Activated gamma-delta T cell treated with Interleukin-2 at 50 U/mL for 16 hours (primary cell): ENCODE results near the gene SMARCA4.
"Not testable (repeated sequence)": the region's sequence is repeated elsewhere in the genome, so short reads cannot be mapped to it uniquely, and the experiment has no call there.

Source experiments
- DNase-seq: peaks from one replicate; pipeline ENCODE4 v3.0.0-alpha.2; 2020

SMARCA4 gene

GRCh38 chr19:10981252-10981895, 20.5 kb downstream of the SMARCA4 start:
- DNase-seq, result no peak

- no peak for DNase-seq
Observed at GRCh38 chr19:10983026-10983425, 22.2 kb downstream of the SMARCA4 start.

GRCh38 chr19:10984166-10984735, 23.4 kb downstream of the SMARCA4 start:
- no peak for DNase-seq

GRCh38 chr19:10985502-10985901, 24.7 kb downstream of the SMARCA4 start:
- no peak for DNase-seq

- no peak for DNase-seq
Observed at GRCh38 chr19:10986301-10987127, 25.7 kb downstream of the SMARCA4 start.

GRCh38 chr19:10987571-10988297, 26.9 kb downstream of the SMARCA4 start:
- DNase-seq, result no peak

- DNase-seq, result no peak
Observed at GRCh38 chr19:10988380-10988779, 27.6 kb downstream of the SMARCA4 start.

GRCh38 chr19:10988921-10989320, 28.1 kb downstream of the SMARCA4 start:
- DNase-seq, result no peak

- no peak for DNase-seq
Observed at GRCh38 chr19:10991076-10991475, 30.2 kb downstream of the SMARCA4 start.

GRCh38 chr19:10991521-10992081, 30.8 kb downstream of the SMARCA4 start:
- DNase-seq, result no peak

- not testable (repeated sequence) for DNase-seq
Observed at GRCh38 chr19:10992174-10992573, 31.3 kb downstream of the SMARCA4 start.

GRCh38 chr19:10995926-10996600, 35.2 kb downstream of the SMARCA4 start:
- no peak for DNase-seq

GRCh38 chr19:10998045-10998533, 37.3 kb downstream of the SMARCA4 start:
- no peak for DNase-seq

GRCh38 chr19:10998666-10999065, 37.8 kb downstream of the SMARCA4 start:
- DNase-seq, result no peak

GRCh38 chr19:11005521-11005920, 44.7 kb downstream of the SMARCA4 start:
- no peak for DNase-seq

GRCh38 chr19:11007385-11007784, 46.6 kb downstream of the SMARCA4 start:
- no peak for DNase-seq

- no peak for DNase-seq
Observed at GRCh38 chr19:11007962-11008532, 47.2 kb downstream of the SMARCA4 start.

GRCh38 chr19:11010041-11010440, 49.2 kb downstream of the SMARCA4 start:
- no peak for DNase-seq

- no peak for DNase-seq
Observed at GRCh38 chr19:11012507-11012906, 51.7 kb downstream of the SMARCA4 start.

GRCh38 chr19:11013771-11014170, 52.9 kb downstream of the SMARCA4 start:
- no peak for DNase-seq

GRCh38 chr19:11014403-11014911, 53.6 kb downstream of the SMARCA4 start:
- no peak for DNase-seq

GRCh38 chr19:11016631-11017030, 55.8 kb downstream of the SMARCA4 start:
- DNase-seq, result no peak
